PC-3 (cell line): ENCODE measurements around the gene LPCAT4.

Experiments
- EZH2 ChIP-seq: fragments of 300-600 bp; sonication (generic); IDR thresholded peaks from one replicate; pipeline ENCODE4 v1.6.1; 2017; ENCODE audit warnings: antibody characterized with exemption, mild to moderate bottlenecking, low read length; ENCODE audit not compliant: unreplicated experiment
- EZH2phosphoT487 ChIP-seq: fragments of 300-600 bp; sonication (generic); IDR thresholded peaks from 2 replicates; pipeline ENCODE4 v1.6.1; 2018; ENCODE audit warnings: mild to moderate bottlenecking, antibody characterized with exemption, low read length, borderline replicate concordance
- TF ChIP-seq, protein P1 (sequence below): fragments of 300-600 bp; sonication (generic); conservative IDR thresholded peaks from 2 replicates; pipeline ENCODE4 v1.5.1; 2017; ENCODE audit warnings: antibody characterized with exemption, low read depth, mild to moderate bottlenecking, low read length

DNA sequence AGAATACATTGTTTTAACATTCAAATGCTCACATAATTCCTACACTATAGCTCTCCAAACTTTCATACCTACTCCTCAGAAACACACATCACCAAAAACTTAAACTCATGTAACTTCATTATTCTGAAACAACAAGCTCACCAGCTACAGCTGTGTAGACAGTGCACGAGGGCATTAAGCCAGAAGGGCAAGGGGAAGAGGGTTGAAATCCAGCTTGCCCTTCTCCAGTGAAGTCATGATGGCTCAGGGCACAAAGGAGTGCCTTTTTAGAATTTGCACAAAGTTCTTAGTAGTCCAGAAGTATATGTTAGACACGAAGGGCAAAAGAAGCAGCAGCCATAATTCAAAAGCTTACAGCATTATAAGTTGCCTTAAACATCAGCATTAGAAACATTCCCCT, 38.0 kb downstream of the LPCAT4 start:
- TF ChIP-seq, protein P1, sequence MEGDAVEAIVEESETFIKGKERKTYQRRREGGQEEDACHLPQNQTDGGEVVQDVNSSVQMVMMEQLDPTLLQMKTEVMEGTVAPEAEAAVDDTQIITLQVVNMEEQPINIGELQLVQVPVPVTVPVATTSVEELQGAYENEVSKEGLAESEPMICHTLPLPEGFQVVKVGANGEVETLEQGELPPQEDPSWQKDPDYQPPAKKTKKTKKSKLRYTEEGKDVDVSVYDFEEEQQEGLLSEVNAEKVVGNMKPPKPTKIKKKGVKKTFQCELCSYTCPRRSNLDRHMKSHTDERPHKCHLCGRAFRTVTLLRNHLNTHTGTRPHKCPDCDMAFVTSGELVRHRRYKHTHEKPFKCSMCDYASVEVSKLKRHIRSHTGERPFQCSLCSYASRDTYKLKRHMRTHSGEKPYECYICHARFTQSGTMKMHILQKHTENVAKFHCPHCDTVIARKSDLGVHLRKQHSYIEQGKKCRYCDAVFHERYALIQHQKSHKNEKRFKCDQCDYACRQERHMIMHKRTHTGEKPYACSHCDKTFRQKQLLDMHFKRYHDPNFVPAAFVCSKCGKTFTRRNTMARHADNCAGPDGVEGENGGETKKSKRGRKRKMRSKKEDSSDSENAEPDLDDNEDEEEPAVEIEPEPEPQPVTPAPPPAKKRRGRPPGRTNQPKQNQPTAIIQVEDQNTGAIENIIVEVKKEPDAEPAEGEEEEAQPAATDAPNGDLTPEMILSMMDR = no peak
- TF ChIP-seq EZH2 (no peak), EZH2phosphoT487 (no peak)
